Upper lobe of left lung (tissue), 4 donors: ENCODE data around the gene TXNRD1.

Experiments
- EP300 ChIP-seq, 4 donors: sonication (generic); formaldehyde crosslinking; IDR thresholded peaks; one replicate each; pipeline ENCODE4 v1.5.1; 2017; ENCODE audit warnings: antibody characterized with exemption in 4 of 4, control low read depth in 2 of 4
- POLR2A ChIP-seq, 4 donors: fragments of 450-650 bp; IDR thresholded peaks; one replicate each; pipeline ENCODE4 v1.5.1; 2016 to 2017; ENCODE audit warnings: antibody characterized with exemption in 4 of 4, mild to moderate bottlenecking in 2 of 4
- TF ChIP-seq, protein P1 (sequence below), 6 experiments: fragments of 450-650 bp in 4 of 6; fragments of 200-600 bp in 2 of 6; sonication (generic) in 2 of 6; IDR thresholded peaks; one replicate each; pipeline ENCODE4 v1.5.1; 2016 to 2019; ENCODE audit warnings: antibody characterized with exemption in 6 of 6

DNA sequence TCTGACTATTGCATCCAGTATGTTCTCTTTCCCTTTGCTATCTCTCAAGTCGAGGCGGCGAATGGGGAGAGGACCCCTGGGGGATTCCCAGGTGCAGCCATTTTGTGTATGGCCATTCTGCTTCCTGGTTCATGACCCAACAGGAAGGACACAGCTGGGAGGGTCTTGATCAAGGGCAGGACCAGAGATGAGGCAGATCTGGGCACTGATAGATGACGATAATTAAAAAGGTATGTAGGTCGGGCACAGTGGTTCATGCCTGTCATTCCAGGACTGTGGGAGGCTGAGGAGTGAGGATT, 161.9 kb downstream of the TXNRD1 start:
- TF ChIP-seq, protein P1, sequence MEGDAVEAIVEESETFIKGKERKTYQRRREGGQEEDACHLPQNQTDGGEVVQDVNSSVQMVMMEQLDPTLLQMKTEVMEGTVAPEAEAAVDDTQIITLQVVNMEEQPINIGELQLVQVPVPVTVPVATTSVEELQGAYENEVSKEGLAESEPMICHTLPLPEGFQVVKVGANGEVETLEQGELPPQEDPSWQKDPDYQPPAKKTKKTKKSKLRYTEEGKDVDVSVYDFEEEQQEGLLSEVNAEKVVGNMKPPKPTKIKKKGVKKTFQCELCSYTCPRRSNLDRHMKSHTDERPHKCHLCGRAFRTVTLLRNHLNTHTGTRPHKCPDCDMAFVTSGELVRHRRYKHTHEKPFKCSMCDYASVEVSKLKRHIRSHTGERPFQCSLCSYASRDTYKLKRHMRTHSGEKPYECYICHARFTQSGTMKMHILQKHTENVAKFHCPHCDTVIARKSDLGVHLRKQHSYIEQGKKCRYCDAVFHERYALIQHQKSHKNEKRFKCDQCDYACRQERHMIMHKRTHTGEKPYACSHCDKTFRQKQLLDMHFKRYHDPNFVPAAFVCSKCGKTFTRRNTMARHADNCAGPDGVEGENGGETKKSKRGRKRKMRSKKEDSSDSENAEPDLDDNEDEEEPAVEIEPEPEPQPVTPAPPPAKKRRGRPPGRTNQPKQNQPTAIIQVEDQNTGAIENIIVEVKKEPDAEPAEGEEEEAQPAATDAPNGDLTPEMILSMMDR (IDR thresholded peaks at IDR 0.05), result no peak
- TF ChIP-seq EP300 (IDR thresholded peaks at IDR 0.05), result no peak
- no peak for TF ChIP-seq POLR2A (IDR thresholded peaks at IDR 0.05)
